ENCODE results near the gene PPP1R3C. TPM values are rescaled to one million over a fixed set of nuclear protein-coding genes. Genes with fewer than 3 reads are reported as not detected.

Gene PPP1R3C
- total RNA-seq, 1 donor from 2014 or later, result 29.5 TPM

DNA sequence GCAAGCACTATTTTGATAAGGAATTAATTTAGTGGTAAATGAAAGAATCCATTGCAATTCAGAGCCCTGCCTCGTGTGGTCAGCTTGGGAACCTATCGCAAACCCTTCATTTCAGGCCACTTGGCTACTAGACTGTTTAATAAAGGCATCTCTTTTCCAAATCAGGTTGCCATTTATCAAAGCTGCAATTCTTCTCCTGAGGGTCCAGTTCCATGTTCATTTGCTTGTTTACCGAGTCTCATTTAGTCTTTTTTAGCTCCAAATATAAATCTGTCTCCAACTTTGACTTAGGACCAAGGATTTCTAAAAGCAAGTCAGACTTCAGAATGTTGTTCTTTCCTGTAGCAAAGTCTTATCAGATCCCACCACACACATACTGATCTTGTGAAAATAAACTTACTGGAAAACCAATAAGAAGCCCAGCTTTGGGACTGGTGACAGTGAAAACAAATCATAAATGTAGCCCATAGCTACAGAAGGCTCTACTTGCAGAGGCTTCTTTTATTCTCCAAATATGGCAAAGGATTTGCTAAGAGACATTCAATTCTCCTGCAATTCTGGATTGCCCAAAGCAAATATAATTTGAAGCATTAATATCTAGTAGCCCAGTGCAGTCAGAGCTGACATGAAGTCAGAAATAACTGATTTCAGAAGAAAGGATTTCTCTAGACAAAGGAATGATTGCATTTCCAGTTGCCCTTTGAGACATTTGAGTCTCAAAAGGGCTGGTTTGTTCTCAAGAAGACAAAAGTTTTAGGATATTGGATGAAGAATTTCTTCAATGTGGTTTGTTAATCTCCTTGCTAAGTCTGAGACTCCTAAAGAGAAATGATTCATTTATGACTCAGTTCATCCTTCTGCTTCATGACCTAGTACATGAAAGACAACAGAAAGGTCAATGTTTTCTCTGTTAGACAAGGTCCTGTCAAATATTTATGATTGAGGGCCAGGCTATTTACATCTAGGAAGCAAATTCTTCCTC lies 28.0 kb downstream of the PPP1R3C start:
- DNase-seq (ENCODE audit: low spot score, unreplicated experiment), result no peak
- Mint-ChIP-seq H3K36me3 (ENCODE audit: insufficient read depth) (peaks cover 9% of the 10 kb centered on the region), H3K9me3 (ENCODE audit: low read depth) (peaks cover 15% of the 10 kb centered on the region), H3K27ac (peak overlapping the region; percentile 94), H3K27me3 (no peaks in the 10 kb centered on the region), H3K4me3 (ENCODE audit: low read depth) (peak overlapping the region; percentile 27), H3K4me1 (ENCODE audit: low read depth) (peaks cover 24% of the 10 kb centered on the region)
- TF ChIP-seq, protein P1, sequence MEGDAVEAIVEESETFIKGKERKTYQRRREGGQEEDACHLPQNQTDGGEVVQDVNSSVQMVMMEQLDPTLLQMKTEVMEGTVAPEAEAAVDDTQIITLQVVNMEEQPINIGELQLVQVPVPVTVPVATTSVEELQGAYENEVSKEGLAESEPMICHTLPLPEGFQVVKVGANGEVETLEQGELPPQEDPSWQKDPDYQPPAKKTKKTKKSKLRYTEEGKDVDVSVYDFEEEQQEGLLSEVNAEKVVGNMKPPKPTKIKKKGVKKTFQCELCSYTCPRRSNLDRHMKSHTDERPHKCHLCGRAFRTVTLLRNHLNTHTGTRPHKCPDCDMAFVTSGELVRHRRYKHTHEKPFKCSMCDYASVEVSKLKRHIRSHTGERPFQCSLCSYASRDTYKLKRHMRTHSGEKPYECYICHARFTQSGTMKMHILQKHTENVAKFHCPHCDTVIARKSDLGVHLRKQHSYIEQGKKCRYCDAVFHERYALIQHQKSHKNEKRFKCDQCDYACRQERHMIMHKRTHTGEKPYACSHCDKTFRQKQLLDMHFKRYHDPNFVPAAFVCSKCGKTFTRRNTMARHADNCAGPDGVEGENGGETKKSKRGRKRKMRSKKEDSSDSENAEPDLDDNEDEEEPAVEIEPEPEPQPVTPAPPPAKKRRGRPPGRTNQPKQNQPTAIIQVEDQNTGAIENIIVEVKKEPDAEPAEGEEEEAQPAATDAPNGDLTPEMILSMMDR (IDR thresholded peaks at IDR 0.05; ENCODE audit: unreplicated experiment), result peak; percentile 26

DNA sequence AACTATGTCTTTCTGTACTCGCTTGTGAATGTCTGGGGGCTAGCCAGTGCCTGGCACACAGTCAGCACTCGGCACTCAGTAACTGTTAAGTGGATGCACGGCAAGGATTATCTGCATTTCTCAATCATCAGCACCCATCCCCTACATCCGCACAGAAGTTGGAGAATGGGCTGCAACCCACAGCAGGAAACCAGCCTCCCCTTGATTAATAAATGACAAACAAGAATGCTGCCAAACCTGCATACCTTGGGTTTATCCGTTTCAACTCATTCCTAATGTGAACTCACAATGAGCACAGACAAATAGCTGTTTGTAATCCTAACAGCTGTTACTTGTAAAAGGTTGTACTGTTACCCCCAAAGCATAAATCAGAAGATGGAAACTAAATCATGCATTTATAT lies 28.9 kb downstream of the PPP1R3C start:
- H3K27ac Mint-ChIP-seq, result peak overlapping the region; percentile 94
- peaks cover 15% of the 10 kb centered on the region for H3K9me3 Mint-ChIP-seq (ENCODE audit: low read depth)
- peaks cover 24% of the 10 kb centered on the region for H3K4me1 Mint-ChIP-seq (ENCODE audit: low read depth)
- TF ChIP-seq, protein P1 (IDR thresholded peaks at IDR 0.05; ENCODE audit: unreplicated experiment), result no peak
- H3K27me3 Mint-ChIP-seq, result no peaks in the 10 kb centered on the region
- H3K36me3 Mint-ChIP-seq (ENCODE audit: insufficient read depth), result peaks cover 9% of the 10 kb centered on the region
- DNase-seq (ENCODE audit: low spot score, unreplicated experiment), result no peak
- H3K4me3 Mint-ChIP-seq (ENCODE audit: low read depth), result peak overlapping the region; percentile 27

DNA sequence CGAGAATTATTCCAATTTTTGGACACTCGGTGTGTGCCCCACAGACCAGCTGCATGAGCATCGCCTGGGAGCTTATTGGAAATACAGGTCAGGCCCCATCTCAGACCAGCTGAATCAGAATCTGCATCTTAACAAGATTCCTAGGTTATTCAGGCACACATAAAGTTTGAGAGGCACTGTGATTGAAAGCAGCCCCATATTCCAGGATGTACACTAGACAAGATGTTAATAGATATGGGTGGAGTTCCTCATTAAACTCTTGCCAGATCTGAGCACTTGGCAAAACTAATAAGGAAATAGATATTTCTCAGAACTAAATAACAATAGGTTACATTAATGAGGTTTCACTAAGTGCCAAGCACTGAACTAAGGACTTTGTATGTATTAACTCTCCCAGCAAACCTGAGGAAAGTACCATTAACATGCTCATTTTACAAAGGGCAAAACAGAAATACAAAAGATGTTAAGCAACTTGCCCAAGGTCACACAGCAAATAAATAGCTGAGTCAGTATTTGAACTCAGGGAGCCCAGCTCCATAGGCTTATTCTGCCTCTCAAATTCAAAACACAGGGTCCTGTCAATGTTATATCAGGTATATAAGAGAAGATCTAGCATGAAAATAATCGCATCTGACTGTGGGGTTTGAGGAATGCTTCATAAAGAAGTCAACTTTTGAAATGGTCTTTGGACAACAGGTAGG lies 29.9 kb downstream of the PPP1R3C start:
- Mint-ChIP-seq H3K36me3 (ENCODE audit: insufficient read depth) (peaks cover 9% of the 10 kb centered on the region), H3K9me3 (ENCODE audit: low read depth) (peaks cover 15% of the 10 kb centered on the region), H3K4me3 (ENCODE audit: low read depth) (no peak overlapping the region), H3K27ac (peak overlapping the region; percentile 94), H3K27me3 (no peaks in the 10 kb centered on the region), H3K4me1 (ENCODE audit: low read depth) (peaks cover 24% of the 10 kb centered on the region)
- no peak for DNase-seq (ENCODE audit: low spot score, unreplicated experiment)
- TF ChIP-seq, protein P1 (IDR thresholded peaks at IDR 0.05; ENCODE audit: unreplicated experiment), result no peak

DNA sequence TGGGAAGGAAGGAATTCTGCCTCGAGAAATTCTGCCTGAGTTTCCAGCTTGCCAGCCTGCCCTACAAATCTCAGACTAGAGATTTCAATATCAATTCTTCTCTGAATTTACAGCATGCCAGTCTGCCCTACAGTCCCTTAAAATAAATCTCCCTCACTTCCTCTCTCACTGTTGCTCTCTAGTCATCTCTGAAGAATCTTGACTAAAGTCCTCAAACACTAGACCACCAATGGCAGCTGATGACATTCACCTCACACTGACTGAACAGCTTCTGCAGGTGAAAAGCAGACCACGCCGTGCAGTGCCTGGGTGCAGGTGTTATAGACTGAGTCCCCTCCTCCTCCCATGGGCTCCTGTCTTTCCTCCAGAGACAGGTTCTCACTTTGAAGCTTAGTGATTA lies 30.4 kb downstream of the PPP1R3C start:
- H3K27ac Mint-ChIP-seq, result no peak overlapping the region
- TF ChIP-seq, protein P1 (IDR thresholded peaks at IDR 0.05; ENCODE audit: unreplicated experiment), result no peak
- H3K36me3 Mint-ChIP-seq (ENCODE audit: insufficient read depth), result peaks cover 9% of the 10 kb centered on the region
- H3K27me3 Mint-ChIP-seq, result no peaks in the 10 kb centered on the region
- peaks cover 25% of the 10 kb centered on the region for H3K4me1 Mint-ChIP-seq (ENCODE audit: low read depth)
- peaks cover 15% of the 10 kb centered on the region for H3K9me3 Mint-ChIP-seq (ENCODE audit: low read depth)
- no peak overlapping the region for H3K4me3 Mint-ChIP-seq (ENCODE audit: low read depth)
- no peak for DNase-seq (ENCODE audit: low spot score, unreplicated experiment)

DNA sequence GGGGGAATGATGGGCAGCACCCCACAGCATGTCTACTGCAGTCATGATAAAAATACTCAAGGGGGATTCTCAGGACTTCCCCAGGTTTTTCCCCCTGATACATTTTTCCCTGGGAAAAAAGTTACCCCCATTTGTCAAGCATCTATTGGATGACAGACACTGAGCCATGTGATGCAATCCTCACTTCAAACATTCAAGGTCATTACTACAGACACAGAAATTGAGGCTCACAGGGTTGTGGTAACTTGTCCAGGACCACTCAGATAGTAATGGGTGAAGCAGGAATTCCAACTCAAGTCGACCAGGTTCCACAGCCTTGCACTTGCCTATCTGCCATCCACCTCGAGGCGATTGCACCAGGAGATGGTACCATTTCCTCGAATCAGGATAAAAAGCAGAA lies 31.7 kb downstream of the PPP1R3C start:
- TF ChIP-seq, protein P1 (IDR thresholded peaks at IDR 0.05; ENCODE audit: unreplicated experiment), result no peak
- Mint-ChIP-seq H3K36me3 (ENCODE audit: insufficient read depth) (peaks cover 7% of the 10 kb centered on the region), H3K27ac (no peak overlapping the region), H3K4me1 (ENCODE audit: low read depth) (peaks cover 36% of the 10 kb centered on the region), H3K27me3 (no peaks in the 10 kb centered on the region), H3K9me3 (ENCODE audit: low read depth) (peaks cover 13% of the 10 kb centered on the region), H3K4me3 (ENCODE audit: low read depth) (no peak overlapping the region)
- no peak for DNase-seq (ENCODE audit: low spot score, unreplicated experiment)

Measured in progenitor cell of endocrine pancreas (in vitro differentiated cells).